Measurements from ENCODE around the gene MTLN. TPM values are rescaled to one million over a fixed set of nuclear protein-coding genes. Genes with fewer than 3 reads are reported as not detected.
A peak's percentile ranks its signal among the peaks of the same experiment; 100 is the strongest.
"Not testable (repeated sequence)": the region's sequence is repeated elsewhere in the genome, so short reads cannot be mapped to it uniquely, and the experiment has no call there.

MTLN gene
- total RNA-seq, 2 donors from 2014 or later: 111 to 261 TPM

GRCh38 chr2:110215091-110215490 is 2.7 kb upstream of the MTLN start:
- TF ChIP-seq CTCF (IDR thresholded peaks at IDR 0.05): no peak
- Histone ChIP-seq H3K4me3 (no peak overlapping the region), H3K36me3 (no peaks in the 10 kb centered on the region), H3K27me3 (no peaks in the 10 kb centered on the region), H3K27ac (no peak overlapping the region), H3K4me1 (peaks cover 0 to 15% of the 10 kb centered on the region in 2 donors), H3K9me3 (peaks cover 0 to 3% of the 10 kb centered on the region in 2 donors)
- no peak for DNase-seq (ENCODE audit: low spot score)

DNA sequence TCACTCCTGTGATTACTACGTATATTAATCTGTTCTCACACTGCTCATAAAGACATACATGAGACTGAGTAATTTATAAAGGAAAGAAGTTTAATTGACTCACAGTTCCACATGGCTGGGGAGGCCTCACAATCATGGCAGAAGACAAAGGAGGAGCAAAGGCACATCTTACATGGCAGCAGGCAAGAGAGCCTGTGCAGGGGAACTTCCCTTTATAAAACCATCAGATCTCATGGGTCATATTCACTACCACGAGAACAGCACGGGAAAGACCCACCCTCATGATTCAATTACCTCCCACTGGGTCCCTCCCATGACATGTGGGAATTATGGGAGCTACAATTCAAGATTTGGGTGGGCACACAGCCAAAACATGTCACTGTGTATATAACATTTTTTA is 1.2 kb upstream of the MTLN start:
- not testable (repeated sequence) for H3K36me3 ChIP-seq; H3K27ac ChIP-seq; DNase-seq (ENCODE audit: low spot score); H3K4me3 ChIP-seq; H3K9me3 ChIP-seq; H3K27me3 ChIP-seq
- H3K4me1 ChIP-seq: peaks cover 0 to 15% of the 10 kb centered on the region in 2 donors

DNA sequence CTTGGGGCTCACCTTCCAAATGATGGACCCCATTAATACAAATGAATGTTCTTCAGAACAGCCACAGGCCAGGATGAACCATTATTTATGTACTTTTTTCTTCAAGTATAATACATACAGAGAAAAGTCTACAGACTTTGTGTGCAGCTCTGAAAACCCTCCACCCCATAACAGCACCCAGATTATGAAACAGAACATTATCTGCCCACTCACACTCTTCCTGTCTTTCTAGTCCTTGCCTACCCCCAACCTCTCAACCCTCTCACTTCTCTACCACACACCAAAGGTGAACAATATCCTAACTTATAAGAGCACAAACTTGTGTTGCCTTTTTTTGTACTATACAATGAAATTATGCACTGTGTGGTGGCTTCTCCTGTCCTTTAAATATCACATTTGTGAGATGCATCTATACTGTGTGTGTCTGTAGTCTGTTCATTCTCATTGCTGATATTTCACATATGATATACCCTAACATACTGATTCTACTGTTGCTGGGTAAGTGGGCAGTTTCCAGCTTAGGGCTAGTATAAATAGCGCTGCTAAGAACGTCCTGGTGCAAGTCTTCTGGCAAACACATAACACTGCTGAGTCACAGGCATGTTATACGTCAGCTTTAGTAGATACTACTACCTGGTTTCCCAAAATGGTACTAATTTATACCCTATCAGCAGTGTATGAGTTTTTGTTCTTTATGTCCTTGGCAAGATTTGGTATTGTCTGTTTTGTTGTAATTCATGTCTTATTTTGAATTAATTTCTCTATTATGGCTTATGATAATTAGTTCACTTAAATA is 6.5 kb downstream of the MTLN start:
- Histone ChIP-seq H3K4me1 (peaks cover 0 to 19% of the 10 kb centered on the region in 2 donors), H3K27me3 (no peaks in the 10 kb centered on the region), H3K4me3 (no peak overlapping the region), H3K36me3 (no peaks in the 10 kb centered on the region), H3K27ac (peak overlapping the region; percentile 61 to 78), H3K9me3 (no peaks in the 10 kb centered on the region)
- TF ChIP-seq CTCF (IDR thresholded peaks at IDR 0.05): no peak
- DNase-seq (ENCODE audit: low spot score): no peak

DNA sequence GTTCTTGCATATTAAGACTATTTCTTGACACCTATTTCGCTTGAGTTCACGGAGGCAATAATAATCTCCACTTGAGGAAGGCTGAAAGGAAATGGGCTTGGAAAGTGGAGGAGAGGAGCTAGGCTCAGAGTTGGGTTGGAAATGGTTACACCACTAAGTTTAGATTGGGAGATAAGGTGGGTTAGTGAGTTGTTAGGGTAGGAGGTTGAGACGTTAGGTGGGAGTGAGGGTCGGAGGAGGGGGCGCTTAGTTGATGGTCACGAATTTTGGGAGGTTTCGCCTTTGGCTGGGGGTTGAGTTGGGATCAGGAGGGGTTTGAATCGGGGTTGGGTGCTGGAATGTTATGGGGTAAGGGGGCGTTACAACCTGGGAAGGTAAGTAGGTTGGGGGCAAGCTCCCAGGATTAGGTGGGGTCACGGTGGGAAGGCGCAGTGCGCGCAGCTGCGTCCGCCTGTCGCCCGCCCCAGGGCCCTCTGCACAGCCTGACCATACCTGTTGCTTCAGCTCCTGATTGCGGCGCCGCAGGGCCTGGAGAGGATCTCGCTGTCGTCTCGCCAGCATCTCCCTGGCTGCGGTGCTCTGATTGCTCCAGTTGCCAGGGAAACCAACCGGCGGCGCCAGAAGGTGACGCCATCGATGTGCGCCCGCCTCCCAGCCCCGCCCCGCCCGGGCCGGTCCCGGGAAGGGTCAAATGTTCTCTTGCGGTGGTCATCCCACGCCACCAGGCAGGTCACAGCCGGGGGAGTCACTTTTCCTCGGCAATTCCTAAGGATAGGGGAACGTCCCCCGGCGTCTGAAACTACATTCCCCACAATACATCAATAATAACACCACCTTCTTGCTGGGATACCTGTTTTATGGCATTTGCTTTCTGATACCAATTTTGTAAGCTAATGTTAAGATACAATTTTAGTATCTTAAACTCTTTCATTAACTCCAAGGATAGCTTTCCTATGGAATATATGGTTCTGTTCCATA is 7.7 kb downstream of the MTLN start, which contains the start of gene NPHP1:
Gene NPHP1, minus strand, starts transcription at position 606 of the 978 bp plus-strand sequence. Its CDS starts 45 bp downstream, at position 561.
- peak; percentile 86 for DNase-seq (ENCODE audit: low spot score)
- H3K36me3 ChIP-seq: no peaks in the 10 kb centered on the region
- H3K4me1 ChIP-seq: peaks cover 0 to 14% of the 10 kb centered on the region in 2 donors
- H3K27ac ChIP-seq: peak within 1 kb of the TSS; percentile 61 to 78
- H3K9me3 ChIP-seq: no peaks in the 10 kb centered on the region
- no peaks in the 10 kb centered on the region for H3K27me3 ChIP-seq
- H3K4me3 ChIP-seq: peak within 1 kb of the TSS; percentile 53 to 78
- TF ChIP-seq CTCF (IDR thresholded peaks at IDR 0.05): no peak

DNA sequence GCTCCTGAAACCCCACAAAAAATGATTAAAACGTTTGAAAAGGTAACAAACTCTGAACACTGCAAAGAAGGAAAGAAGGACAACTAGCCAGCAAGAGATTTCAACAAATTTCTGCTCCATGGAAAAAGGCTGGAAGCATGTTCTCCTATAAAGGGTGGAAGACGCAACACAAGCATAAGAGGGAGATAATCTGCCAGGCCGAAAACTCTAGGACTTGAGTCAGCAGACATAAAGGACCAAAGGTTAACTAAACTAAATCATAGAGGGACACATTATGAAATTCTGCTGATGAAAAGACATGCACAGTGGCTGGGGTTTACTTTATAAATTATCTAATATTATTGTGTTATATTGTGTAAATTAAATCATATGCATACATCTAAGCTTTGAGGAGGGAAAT is 14.3 kb downstream of the MTLN start:
- Histone ChIP-seq H3K36me3 (no peaks in the 10 kb centered on the region), H3K9me3 (no peaks in the 10 kb centered on the region), H3K27ac (no peak overlapping the region)

More for the DNA sequence above, 14.3 kb downstream of the MTLN start:
- no peak for DNase-seq (ENCODE audit: low spot score)
- H3K27me3 ChIP-seq: no peaks in the 10 kb centered on the region
- no peak for TF ChIP-seq CTCF (IDR thresholded peaks at IDR 0.05)
- no peak overlapping the region for H3K4me3 ChIP-seq
- H3K4me1 ChIP-seq: no peaks in the 10 kb centered on the region
